HG03175 (cell line): Measurements from ENCODE around the gene KIF23.
A peak's percentile ranks its signal among the peaks of the same experiment; 100 is the strongest.

Experiments
- ATAC-seq: cut with Tn5 transposase; IDR thresholded peaks from one replicate; pipeline ENCODE4 v1.9.1; 2021; ENCODE audit warnings: mild to moderate bottlenecking, moderate library complexity; ENCODE audit not compliant: unreplicated experiment

The KIF23 gene

DNA sequence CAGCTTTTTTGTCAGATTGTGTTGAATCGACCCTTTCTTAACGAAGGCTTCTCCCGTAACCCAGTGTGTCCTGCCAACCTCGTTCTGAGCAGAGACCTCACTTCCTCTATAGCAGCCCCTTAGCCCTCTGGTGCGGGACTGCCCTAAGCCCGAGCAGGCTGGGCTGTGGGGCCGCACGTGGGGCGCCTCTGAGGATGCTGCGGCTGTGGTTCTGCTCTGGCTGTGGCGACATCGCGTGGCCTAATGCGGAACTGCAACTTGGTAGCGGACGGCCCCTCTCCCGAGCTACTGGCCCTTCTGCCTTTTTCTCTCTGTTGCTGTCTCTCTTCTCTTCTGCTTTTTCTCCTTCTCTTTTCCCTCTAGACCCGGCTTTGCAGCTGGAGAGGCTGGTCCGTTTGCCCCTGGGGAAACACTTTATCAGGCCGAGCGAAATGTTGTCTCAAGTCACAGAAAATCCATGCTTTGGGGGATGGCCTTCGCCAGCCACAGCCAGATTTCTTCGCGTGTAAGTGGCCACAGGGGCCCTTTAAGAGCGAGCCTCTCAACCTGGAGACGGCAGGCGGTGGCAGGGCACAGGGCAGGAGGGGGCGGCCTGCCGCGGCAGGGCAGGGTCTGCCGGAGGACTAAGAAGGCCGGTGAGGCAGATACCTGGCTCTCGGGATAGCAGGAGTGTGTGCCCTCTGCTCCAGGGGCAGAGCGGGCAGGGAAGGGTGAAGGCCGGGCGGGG is 19.4 kb upstream of the KIF23 start:
- ATAC-seq: peak; percentile 73

DNA sequence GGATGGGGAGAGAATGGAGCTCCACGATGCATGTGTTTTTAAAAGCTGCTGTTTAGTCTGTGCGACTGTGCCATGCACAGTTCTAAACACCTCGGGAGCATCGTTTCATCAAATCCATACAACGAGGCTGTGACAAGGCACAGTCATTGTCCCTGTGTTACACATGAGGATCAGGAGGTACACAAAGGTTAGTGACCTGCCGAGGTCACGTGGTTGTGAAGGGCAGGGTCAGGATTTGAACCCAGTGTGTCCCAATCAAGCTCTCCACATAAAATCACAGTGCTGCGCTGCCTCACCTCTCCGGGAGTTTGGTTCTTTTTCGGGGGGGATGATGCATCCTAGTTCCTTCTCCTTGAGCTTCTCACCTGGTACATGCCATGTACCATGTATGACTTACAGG is 18.7 kb upstream of the KIF23 start:
- no peak for ATAC-seq

DNA sequence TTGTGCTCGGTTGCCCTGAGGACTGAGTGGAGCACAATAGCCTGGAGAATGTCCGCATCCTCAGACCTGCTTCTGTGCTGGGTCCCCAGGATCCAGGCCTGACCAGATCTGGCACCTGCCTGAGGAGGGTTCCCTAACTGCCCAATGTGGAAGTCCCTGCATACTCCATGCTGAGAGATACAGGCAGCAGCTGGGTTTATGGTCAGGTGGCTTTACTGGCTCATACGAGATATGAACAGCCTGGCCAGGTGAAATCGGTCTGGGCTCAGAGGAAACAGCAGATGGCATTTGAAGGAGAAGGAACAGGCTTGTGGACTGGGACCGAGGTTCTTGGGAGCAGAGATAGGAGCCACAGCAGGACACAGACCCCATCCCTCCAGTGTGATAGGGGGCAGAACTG is 18.2 kb upstream of the KIF23 start:
- no peak for ATAC-seq

DNA sequence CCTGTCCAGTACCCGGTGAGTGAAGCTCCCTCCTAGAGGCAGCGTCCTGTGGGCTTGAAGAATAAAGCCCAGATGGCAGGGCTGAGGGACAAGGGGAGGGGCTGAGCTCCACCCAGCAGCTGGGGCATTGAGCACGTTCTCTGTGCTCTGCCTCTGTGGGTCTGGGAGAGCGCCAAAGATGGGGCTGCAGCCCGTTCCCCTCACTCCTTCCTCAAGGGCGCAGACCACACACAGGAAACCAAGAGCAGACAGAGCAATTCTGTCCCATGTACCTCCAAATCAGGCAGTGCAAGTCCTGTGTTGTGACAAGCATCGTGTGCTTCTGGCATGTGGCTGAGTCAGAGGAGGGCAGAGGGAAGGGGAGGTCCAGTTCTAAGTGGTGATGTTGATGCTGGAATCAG is 15.7 kb upstream of the KIF23 start:
- no peak for ATAC-seq

DNA sequence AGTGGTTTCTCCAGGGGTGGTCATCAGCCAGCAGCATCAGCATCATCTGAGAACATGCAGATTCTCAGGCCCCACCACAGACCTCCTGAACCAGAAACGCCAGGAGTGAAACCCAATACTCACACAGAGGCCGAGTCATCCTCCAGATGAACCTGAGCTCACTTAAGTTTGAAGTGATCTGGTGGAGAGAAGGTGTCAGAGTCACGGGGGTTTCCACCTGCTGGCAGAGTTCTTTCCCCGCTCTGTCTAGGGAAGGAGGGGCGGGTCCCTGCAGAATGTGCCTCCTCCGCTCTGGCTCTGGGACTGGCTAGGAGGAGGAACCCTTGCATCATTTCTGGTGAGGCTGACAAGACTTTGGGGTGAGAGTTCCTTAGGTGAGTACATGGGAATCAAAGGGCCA is 13.3 kb upstream of the KIF23 start:
- ATAC-seq: no peak

GRCh38 chr15:69402816-69403215 is 11.3 kb upstream of the KIF23 start:
- ATAC-seq: no peak

GRCh38 chr15:69403594-69403993 is 10.6 kb upstream of the KIF23 start:
- ATAC-seq: no peak

GRCh38 chr15:69405110-69405509 is 9.0 kb upstream of the KIF23 start:
- no peak for ATAC-seq

- ATAC-seq: no peak
Measured at GRCh38 chr15:69407719-69408400, 6.3 kb upstream of the KIF23 start.

- no peak for ATAC-seq
Measured at GRCh38 chr15:69408841-69409240, 5.3 kb upstream of the KIF23 start.

DNA sequence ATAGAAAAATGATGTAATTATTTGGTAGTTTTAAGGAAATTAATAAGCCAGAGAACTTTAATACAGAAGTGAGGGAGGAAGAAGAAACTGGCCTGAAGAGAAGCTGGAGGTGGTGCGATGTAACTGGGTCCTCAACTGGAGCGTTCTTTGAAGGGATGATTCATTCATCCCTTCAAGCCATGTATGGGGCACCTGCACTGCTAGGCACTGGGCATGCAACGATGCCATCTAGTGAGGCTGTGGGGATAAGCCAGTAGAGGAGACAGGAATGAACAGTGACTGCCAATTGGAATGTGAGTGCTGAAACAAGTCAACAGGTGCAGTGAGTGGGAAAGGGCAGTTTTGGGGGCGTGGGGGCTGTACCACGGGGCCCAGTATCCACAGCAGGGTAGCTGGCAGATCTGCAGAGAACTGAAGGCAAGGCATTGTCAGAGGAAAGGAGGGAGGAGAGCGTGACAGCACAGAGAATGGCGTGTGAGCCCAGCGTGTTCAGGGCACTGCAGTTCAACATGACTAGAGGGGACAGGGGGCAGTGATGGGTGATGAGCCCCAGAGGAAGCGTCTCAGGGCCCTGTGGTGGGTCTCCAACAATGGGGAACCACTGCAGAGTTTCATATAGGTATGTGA is 3.8 kb upstream of the KIF23 start:
- ATAC-seq: no peak

DNA sequence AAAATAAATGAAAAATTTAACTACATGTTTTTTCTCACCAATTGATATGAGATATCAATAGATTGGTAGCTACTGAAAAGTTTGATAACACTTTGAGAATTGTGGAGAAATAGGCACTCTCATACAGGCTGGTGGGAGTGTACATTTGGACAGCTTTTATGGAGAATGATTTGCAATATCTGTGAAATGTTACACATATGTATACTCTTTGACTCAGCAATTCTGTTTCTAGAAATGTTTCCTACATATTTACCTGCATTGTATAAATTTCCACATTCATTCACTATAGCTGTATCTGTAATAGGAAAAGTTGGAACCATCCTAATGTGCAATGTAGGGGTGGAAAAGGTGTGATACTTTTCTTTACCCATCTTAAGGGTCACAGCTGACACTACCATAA is 1.9 kb upstream of the KIF23 start:
- no peak for ATAC-seq

DNA sequence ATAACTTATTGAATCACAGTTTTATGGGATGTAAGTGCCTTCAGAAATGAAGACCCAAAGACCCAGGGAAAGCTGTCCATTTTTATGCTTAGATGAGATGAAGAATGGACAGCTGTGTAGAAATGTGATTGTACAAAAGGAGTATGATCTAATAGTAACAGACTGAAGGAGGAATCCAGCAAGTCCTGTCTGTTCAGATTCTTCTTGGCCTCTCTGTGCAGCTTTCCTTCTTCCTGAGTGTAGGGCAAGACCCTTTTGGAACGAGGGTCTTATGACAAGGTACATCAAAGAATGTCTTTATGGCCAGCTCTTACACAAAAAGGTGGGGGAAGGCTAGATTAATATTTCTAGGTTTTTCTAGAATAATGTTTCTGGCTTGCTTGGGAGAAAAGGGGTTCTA is 1.4 kb upstream of the KIF23 start:
- no peak for ATAC-seq

DNA sequence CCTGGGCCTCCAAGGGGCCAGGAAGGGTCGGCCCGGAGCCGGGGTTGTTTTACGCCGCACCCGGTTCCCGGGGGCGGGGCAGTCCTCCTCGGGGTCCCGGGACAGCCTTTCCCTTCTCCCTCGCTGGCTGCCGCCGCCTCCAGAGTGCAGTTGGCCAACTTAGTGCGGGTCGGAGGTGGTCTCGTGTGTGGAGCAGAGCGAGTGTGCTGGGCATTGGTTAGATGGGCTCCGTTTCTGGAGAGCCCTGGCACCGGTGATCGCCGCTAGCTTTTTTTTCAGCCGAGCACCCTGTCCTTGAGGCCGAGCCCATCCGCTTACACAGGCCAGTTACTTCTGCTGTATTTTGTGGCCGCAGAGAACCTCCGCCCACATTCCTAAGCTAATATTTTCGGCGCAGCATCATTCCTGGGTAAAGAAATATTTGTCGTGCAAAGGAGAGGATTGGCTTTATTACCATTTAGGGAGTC is 585 bp downstream of the KIF23 start:
- ATAC-seq: peak; percentile 32

- ATAC-seq: no peak
Measured at GRCh38 chr15:69415381-69415780, 1.2 kb downstream of the KIF23 start.

DNA sequence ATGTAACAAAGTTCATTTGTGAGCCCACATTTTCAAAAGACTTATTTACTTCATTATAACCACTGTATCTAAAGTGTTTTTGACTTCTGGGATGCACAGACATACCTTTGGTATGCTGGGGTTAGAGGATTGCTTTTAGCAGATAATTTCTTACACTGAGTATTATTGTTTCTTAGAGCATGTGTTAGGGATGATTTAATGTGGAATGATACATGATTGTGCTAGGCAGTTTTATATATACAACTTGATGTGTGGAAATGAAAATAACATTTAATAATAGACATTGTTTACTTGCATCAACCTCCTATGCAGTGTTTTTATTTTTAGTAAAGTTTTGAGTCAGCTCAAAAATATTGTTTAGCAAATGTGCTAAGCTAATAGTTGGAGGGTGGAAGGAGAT is 3.4 kb downstream of the KIF23 start:
- no peak for ATAC-seq

DNA sequence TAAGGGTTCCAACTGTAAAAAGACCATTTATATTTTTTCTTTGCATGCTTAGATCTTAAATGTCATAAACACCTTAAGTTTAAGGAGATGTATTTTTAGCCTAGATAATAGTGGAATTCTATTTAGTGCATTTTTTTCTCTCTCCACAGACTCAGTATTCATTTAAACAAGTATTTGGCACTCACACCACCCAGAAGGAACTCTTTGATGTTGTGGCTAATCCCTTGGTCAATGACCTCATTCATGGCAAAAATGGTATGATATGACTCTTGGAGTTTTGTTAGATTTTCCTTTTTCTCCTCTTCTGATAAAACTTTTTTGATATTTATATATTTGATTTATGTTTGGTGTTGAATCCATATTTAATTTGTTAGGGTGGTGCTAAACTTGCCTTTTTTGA is 7.3 kb downstream of the KIF23 start:
- no peak for ATAC-seq

- ATAC-seq: no peak
Measured at GRCh38 chr15:69422336-69422895, 8.3 kb downstream of the KIF23 start.

- ATAC-seq: no peak
Measured at GRCh38 chr15:69424001-69424400, 9.9 kb downstream of the KIF23 start.

GRCh38 chr15:69424748-69425413 is 10.7 kb downstream of the KIF23 start:
- no peak for ATAC-seq

GRCh38 chr15:69433831-69434230 is 19.7 kb downstream of the KIF23 start:
- no peak for ATAC-seq
